ENCODE data around the gene CDC25C. TPM values are rescaled to one million over a fixed set of nuclear protein-coding genes. Genes with fewer than 3 reads are reported as not detected.

CDC25C gene
- total RNA-seq, 1 experiment from 2014 or later, result 18.8 TPM

DNA sequence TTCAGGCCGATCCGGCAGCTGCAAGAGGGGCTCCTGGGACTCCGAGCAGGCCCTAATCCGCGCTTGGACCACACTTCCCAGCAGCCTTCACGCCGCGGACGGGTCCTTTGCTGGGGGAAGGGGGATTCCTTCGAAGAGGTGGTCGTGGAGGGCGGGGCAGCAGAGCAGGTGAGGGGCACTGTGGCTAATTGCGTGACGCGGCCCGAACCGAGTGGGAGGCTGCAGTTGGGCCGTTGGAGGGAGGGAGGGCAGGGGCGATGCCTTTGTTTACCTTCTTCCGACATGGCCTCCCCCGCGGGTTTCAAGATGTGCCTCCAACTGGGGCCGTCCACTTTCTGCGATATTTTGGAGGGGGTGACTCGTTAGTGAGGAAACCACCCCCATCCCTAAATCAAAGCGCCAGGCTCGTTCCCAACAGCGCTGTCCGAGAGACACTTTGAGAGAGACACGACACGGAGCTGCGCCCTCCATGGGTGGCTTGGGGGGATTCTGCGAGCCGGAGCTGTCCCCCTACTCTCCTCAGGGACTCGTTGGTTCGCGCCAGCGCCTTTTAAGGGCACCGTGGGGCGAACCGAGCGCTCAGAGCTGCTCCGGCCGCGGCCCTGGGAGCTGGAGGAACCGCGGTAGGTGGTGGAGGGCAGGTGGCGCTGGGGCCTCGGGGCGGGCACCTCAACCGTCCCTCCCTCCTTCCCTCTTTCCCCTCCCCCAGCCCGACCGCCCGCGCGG, 6.2 kb upstream of the CDC25C start, which contains the start of gene FAM53C (continued):
- TF ChIP-seq, protein P1, sequence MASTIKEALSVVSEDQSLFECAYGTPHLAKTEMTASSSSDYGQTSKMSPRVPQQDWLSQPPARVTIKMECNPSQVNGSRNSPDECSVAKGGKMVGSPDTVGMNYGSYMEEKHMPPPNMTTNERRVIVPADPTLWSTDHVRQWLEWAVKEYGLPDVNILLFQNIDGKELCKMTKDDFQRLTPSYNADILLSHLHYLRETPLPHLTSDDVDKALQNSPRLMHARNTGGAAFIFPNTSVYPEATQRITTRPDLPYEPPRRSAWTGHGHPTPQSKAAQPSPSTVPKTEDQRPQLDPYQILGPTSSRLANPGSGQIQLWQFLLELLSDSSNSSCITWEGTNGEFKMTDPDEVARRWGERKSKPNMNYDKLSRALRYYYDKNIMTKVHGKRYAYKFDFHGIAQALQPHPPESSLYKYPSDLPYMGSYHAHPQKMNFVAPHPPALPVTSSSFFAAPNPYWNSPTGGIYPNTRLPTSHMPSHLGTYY (CRISPR knock-in tag; IDR thresholded peaks at IDR 0.05), result peak; percentile 77; the same call in 1 of the 2 replicates
- no peak for TF ChIP-seq ZNF423 (CRISPR knock-in tag; IDR thresholded peaks at IDR 0.05)
- TF ChIP-seq, protein P2, sequence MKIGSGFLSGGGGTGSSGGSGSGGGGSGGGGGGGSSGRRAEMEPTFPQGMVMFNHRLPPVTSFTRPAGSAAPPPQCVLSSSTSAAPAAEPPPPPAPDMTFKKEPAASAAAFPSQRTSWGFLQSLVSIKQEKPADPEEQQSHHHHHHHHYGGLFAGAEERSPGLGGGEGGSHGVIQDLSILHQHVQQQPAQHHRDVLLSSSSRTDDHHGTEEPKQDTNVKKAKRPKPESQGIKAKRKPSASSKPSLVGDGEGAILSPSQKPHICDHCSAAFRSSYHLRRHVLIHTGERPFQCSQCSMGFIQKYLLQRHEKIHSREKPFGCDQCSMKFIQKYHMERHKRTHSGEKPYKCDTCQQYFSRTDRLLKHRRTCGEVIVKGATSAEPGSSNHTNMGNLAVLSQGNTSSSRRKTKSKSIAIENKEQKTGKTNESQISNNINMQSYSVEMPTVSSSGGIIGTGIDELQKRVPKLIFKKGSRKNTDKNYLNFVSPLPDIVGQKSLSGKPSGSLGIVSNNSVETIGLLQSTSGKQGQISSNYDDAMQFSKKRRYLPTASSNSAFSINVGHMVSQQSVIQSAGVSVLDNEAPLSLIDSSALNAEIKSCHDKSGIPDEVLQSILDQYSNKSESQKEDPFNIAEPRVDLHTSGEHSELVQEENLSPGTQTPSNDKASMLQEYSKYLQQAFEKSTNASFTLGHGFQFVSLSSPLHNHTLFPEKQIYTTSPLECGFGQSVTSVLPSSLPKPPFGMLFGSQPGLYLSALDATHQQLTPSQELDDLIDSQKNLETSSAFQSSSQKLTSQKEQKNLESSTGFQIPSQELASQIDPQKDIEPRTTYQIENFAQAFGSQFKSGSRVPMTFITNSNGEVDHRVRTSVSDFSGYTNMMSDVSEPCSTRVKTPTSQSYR (CRISPR knock-in tag; IDR thresholded peaks at IDR 0.05), result peak; percentile 96
- TF ChIP-seq ESRRA (CRISPR knock-in tag; IDR thresholded peaks at IDR 0.05; ENCODE audit: borderline replicate concordance), result 0 out of 2 replicates have a peak, but pooled peaks have one; percentile 43

DNA sequence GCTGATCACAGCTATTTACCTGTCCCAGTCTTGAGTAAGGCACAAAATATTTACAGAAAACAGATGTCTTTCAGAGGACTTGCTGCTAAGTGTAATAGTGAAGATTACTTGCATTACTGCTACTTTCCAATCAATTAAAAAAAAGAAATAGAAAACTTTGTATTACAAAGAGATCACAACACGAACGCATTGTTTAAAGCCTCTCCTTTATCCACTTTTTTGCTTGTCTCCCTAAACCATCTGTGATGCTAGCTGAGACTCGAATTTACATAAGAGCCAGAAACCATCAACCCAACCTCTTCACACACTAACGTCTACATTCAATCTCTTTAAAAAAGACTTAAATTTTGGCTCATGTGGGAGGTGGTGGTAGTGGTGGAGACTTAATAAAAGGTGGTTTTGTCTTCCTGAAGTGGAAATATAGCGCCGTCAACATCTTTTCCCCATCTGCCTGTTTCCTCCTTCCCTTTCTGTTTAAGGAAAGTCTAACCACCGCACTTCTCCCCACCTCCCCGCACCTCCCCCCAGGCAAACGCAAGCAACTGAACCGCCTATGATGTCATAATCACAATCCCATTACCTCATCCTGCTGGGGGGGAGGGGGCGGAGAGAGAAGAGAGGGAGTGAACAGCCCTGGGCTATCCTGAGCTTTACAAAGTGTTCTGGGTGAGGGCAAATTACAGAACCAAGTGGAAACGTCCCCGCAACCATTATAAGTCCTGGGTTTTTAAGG, 5.5 kb upstream of the CDC25C start:
- no peaks in the 10 kb centered on the region for H3K27me3 Mint-ChIP-seq (ENCODE audit: low read depth)
- peaks cover 31% of the 10 kb centered on the region for H3K4me1 Mint-ChIP-seq
- TF ChIP-seq CREM (CRISPR knock-in tag; IDR thresholded peaks at IDR 0.05), result peak; percentile 83
- TF ChIP-seq SP1 (CRISPR knock-in tag; conservative IDR thresholded peaks at IDR 0.05), result no peak
- TF ChIP-seq, protein P2 (CRISPR knock-in tag; IDR thresholded peaks at IDR 0.05), result peak; percentile 85; the same call in 1 of the 2 replicates
- TF ChIP-seq ZBTB21 (CRISPR knock-in tag; IDR thresholded peaks at IDR 0.05; ENCODE audit: borderline replicate concordance), result peak; percentile 100
- TF ChIP-seq, protein P3, sequence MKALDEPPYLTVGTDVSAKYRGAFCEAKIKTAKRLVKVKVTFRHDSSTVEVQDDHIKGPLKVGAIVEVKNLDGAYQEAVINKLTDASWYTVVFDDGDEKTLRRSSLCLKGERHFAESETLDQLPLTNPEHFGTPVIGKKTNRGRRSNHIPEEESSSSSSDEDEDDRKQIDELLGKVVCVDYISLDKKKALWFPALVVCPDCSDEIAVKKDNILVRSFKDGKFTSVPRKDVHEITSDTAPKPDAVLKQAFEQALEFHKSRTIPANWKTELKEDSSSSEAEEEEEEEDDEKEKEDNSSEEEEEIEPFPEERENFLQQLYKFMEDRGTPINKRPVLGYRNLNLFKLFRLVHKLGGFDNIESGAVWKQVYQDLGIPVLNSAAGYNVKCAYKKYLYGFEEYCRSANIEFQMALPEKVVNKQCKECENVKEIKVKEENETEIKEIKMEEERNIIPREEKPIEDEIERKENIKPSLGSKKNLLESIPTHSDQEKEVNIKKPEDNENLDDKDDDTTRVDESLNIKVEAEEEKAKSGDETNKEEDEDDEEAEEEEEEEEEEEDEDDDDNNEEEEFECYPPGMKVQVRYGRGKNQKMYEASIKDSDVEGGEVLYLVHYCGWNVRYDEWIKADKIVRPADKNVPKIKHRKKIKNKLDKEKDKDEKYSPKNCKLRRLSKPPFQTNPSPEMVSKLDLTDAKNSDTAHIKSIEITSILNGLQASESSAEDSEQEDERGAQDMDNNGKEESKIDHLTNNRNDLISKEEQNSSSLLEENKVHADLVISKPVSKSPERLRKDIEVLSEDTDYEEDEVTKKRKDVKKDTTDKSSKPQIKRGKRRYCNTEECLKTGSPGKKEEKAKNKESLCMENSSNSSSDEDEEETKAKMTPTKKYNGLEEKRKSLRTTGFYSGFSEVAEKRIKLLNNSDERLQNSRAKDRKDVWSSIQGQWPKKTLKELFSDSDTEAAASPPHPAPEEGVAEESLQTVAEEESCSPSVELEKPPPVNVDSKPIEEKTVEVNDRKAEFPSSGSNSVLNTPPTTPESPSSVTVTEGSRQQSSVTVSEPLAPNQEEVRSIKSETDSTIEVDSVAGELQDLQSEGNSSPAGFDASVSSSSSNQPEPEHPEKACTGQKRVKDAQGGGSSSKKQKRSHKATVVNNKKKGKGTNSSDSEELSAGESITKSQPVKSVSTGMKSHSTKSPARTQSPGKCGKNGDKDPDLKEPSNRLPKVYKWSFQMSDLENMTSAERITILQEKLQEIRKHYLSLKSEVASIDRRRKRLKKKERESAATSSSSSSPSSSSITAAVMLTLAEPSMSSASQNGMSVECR (CRISPR knock-in tag; IDR thresholded peaks at IDR 0.05; ENCODE audit: borderline replicate concordance), result no peak
- TF ChIP-seq GABPB1 (CRISPR knock-in tag; IDR thresholded peaks at IDR 0.05), result peak; percentile 9; the same call in 1 of the 2 replicates
- 0 out of 2 replicates have a peak, but pooled peaks have one; percentile 15 for TF ChIP-seq ZNF396 (CRISPR knock-in tag; IDR thresholded peaks at IDR 0.05; ENCODE audit: borderline replicate concordance)
- CTCF ChIA-PET, result interaction anchor here (10.7 kb wide), 1 partner anchor 16 kb away, joined by 187 read pairs; the partner anchor contains the start of gene KDM3B
- ATAC-seq, result peak; percentile 8
- POLR2A ChIA-PET, result interaction anchor here (0.8 to 4.4 kb wide), 3 partner anchors 16 to 158 kb away, joined by 5 to 61 read pairs (median 11); partner anchors contain the start of genes BRD8, CDC23, KDM3B and KIF20A
- peak; percentile 77 for DNase-seq (ENCODE audit: low spot score)
- H3K36me3 Mint-ChIP-seq, result peaks cover 17% of the 10 kb centered on the region
- H3K9me3 Mint-ChIP-seq, result no peaks in the 10 kb centered on the region
- peak overlapping the region; percentile 92 for H3K4me3 Mint-ChIP-seq
- peak overlapping the region; percentile 99 for H3K27ac Mint-ChIP-seq

All from WTC11 (cell line).